ENCODE measurements around the gene BCL2A1. TPM values are rescaled to one million over a fixed set of nuclear protein-coding genes. Genes with fewer than 3 reads are reported as not detected.
"Not testable (repeated sequence)": the region's sequence is repeated elsewhere in the genome, so short reads cannot be mapped to it uniquely, and the experiment has no call there.

Gene BCL2A1
- total RNA-seq, 3 donors from 2014 or later = 274 to 308 (median 298) TPM

GRCh38 chr15:79916502-79917132, 54.4 kb downstream of the BCL2A1 start:
- no peaks in the 10 kb centered on the region for H3K27me3 Mint-ChIP-seq (ENCODE audit: low read depth)
- ATAC-seq = no peak
- H3K4me3 Mint-ChIP-seq = no peak overlapping the region
- H3K36me3 Mint-ChIP-seq (ENCODE audit: insufficient read depth) = peaks cover 43% of the 10 kb centered on the region
- DNase-seq = no peak
- peaks cover 57% of the 10 kb centered on the region for H3K9me3 Mint-ChIP-seq
- H3K4me1 Mint-ChIP-seq (ENCODE audit: low read depth) = peaks cover 4% of the 10 kb centered on the region

GRCh38 chr15:79915776-79916501, 55.1 kb downstream of the BCL2A1 start:
- H3K4me1 Mint-ChIP-seq (ENCODE audit: low read depth); ATAC-seq; H3K27me3 Mint-ChIP-seq (ENCODE audit: low read depth); H3K4me3 Mint-ChIP-seq; DNase-seq: not testable (repeated sequence)
- Mint-ChIP-seq H3K9me3 (peaks cover 53% of the 10 kb centered on the region), H3K36me3 (ENCODE audit: insufficient read depth) (peaks cover 39% of the 10 kb centered on the region)

GRCh38 chr15:79914728-79915127, 56.3 kb downstream of the BCL2A1 start:
- no peak overlapping the region for H3K4me3 Mint-ChIP-seq
- H3K9me3 Mint-ChIP-seq = peaks cover 60% of the 10 kb centered on the region
- ATAC-seq = no peak

More at GRCh38 chr15:79914728-79915127, 56.3 kb downstream of the BCL2A1 start:
- DNase-seq = no peak
- Mint-ChIP-seq H3K36me3 (ENCODE audit: insufficient read depth) (peaks cover 45% of the 10 kb centered on the region), H3K4me1 (ENCODE audit: low read depth) (peaks cover 1% of the 10 kb centered on the region), H3K27me3 (ENCODE audit: low read depth) (no peaks in the 10 kb centered on the region)

Other genes with a start within 250 kb of the BCL2A1 start
- 10 to 100 TPM; 30.5 to 34.8 (median 33.1) TPM for gene MTHFS, start 74.2 kb downstream of the BCL2A1 start, total RNA-seq
- 10 to 100 TPM; 21.9 to 24.7 (median 22.9) TPM for gene ZFAND6, start 88.5 kb upstream of the BCL2A1 start, total RNA-seq
- gene FAH, start 181.8 kb upstream of the BCL2A1 start, total RNA-seq = 10 to 100 TPM; 20.2 to 28.0 (median 23.8) TPM

Measured in activated T-cell treated with anti-CD3 and anti-CD28 coated beads, Interleukin-2, amount 50 U/mL, for 4 hours (primary cell).